HG02885 (cell line): ENCODE measurements around the gene OPCML.

Experiments used
- ATAC-seq: cut with Tn5 transposase; IDR thresholded peaks from one replicate; pipeline ENCODE4 v1.9.1; 2021; ENCODE audit warnings: mild to moderate bottlenecking; ENCODE audit not compliant: unreplicated experiment, poor library complexity

OPCML gene

DNA sequence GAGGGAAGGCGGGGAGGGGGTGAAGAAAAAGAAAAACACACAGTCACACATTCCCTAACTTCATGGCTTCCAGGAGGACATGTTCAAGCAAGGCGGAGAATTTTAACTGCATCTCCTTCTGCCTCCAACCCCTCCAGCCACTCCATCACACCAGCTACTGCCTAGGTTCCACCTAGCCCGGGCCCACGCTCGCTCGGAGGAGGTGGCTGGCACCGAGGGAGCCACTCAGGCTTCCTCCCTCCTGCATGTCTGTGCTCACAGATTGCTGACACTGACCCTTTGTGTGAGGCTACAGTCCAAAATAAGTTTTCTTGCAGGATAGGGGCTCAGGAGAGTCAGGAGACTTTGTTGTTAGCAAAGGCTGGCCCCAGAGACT lies 9.4 kb upstream of the OPCML start:
- no peak for ATAC-seq

DNA sequence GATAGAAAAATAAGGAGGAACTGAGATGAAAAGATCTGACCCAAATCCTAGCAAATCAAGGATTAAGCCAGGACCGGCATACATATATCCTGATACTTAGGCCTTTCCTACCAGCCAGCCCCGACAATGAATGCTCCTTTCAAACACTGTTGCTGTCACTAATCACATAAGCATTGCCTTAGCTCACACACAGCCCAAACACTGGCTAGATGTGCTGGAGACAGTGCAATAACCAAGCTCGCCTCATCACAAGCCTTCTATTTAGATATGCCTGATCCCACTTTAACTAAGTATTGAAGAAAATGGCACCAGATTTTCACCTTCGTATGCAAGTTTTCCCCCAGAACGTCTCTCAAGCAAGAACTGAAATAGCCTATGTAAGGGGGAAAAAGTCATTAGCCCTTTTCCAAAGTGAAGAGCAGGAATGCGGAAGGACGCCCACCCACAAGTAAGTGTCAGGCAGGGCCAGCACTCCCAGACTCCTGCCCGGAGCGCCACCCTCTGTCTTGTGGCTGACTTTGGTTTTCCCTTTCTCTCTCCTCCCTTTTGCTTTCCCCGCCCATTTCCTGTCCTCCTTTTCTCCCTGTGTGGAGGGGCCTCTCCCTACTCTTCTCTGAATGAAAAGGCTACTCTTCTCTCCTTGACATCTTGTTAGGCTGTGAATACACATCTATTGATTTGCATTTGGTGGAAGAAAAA lies 8.9 kb upstream of the OPCML start:
- no peak for ATAC-seq

- ATAC-seq, result no peak
These were observed 3.9 kb upstream of the OPCML start for GRCh38 chr11:133536198-133536597.

GRCh38 chr11:133533205-133533604 lies 904 bp upstream of the OPCML start:
- no peak for ATAC-seq

DNA sequence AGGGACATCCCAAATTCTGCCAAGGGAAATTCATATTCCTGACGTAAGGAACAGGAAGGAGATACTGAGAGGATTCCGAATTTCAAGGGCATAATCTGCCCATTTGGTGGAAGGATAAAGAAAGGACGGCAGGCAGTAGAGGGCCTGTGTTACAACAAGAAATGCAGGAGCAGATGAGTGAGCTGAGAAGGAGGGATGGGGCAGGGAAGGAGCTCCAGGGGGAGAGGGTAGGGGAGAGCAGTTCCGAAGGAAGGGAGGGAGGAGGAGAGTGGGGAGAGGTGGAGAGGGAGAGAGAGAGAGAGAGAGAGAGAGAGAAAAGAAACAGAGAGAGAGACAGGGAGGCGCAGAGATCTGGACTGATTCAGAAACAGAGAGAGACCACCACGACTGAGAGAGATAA lies 843 bp downstream of the OPCML start:
- no peak for ATAC-seq

DNA sequence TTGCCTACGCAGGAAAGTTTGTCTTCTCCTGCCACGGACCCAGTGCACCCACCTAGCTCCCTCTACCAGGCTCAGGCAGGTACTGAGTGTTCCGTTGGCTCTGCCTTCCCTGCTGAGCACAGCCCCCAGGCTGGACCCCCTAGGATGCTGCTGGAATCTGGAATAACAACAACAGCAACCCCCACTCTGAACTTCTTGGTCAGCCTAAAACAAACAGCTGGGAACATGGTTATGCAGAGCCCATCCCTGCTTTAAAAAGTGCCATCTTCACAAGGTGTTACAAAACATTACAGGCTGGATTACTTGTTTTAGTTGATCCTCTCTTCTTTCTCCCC lies 1.8 kb downstream of the OPCML start:
- no peak for ATAC-seq

GRCh38 chr11:133529807-133530500 lies 2.3 kb downstream of the OPCML start:
- ATAC-seq, result no peak

DNA sequence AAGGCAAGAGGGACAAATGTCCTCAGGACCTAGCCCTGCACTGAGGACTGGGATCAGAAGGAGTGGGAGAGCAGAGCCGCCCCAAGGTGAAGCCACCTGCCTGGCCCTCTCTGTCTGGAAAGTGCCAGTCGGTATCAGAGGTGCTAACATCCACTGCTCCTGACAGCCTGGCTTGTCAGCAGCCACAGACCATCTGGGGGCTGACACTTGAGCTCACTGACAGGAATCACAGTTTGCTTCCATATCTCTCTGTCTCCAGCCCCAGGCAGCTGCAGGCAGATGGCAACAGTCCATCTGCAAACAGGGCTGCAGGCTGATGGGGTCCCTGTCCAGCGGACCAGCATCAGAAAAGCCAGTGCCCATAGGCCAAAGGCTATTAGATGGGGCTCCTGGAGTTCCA lies 5.5 kb downstream of the OPCML start:
- ATAC-seq, result no peak

GRCh38 chr11:133525976-133526375 lies 6.3 kb downstream of the OPCML start:
- no peak for ATAC-seq

DNA sequence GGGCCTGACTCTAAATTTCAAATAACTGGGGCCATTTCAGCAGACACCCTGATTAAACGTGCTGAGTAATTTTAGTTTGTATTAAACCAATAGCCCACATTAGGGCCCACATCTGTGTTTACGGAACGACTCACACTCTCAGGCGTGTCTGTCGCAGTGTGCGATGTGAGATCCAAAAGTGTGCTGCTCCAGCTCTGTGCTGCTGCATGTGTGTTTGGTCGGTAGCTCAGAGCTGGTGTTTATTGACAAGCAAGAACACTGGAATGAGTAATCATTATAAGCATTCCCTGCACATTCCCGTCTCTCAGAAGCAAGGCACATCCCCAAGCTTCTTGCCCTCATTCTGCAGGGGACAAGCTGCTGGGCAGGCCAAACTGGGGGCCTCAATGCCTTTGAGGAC lies 7.8 kb downstream of the OPCML start:
- ATAC-seq, result no peak

- ATAC-seq, result no peak
These were observed 10.0 kb downstream of the OPCML start for GRCh38 chr11:133522344-133522743.

- ATAC-seq, result no peak
These were observed 10.8 kb downstream of the OPCML start for GRCh38 chr11:133521502-133521901.

DNA sequence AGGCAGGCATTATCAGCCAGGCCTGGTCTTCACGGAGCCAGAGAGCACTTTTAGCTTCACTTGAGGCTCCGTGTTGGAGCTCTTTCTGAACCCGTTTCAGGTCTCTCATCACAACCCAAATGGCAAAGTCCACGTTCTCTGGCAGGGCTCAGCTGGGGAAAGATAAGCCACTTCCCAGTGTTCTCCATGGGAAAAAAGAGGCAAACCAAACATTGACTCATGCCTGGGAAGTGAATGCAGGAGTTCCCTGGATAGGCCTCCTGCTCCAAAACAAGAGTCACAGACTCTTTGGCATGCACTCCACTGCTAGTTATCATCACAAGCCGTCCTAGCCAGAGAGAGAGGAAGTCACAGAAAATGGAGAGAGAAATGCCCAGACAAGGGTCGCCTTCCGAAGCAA lies 11.6 kb downstream of the OPCML start:
- ATAC-seq, result no peak

DNA sequence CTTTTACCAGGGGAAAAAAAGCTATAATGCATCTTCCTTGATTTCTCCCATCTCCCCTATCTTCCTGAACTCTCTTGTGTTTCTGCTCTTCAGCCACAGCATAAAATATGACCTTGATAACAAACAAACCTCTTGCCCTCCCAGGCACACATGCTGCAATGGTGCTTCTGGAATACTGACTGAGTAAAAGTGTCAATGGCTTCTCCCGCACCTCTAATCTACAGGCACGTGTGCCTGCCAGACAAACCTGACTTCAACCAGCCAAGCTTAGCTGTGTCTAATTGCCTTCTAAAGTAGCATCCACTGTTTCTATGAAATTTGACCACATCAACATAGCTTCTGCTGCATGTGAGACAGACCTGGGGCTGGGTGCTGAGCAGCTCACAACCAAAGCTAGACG lies 12.7 kb downstream of the OPCML start:
- no peak for ATAC-seq

DNA sequence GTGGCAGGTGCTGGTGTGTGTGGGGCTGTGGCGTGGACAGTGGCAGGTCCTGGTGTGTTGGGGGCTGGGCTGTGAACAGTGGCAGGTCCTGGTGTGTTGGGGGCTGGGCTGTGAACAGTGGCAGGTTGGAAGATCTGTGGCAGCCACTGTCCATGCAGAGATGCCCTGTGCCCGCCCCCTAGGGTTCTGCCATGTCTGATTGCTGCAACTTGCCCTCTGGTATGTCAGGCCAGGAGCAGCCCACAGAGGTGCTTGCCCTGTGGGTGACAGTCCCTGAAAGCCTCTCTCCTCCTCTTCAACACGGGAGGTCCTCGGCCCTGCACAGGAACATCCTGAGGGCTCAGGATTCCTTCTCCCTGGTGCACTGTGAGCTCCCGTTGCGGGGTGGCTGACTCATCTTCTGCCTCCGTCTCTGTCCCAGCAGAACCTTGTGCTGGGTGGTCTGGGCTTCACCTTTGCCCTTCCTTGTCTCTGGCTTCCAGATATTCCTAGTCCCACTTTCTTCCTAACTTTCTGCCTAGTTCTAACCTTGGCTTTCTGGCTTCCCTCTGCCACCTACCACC lies 13.5 kb downstream of the OPCML start:
- no peak for ATAC-seq

DNA sequence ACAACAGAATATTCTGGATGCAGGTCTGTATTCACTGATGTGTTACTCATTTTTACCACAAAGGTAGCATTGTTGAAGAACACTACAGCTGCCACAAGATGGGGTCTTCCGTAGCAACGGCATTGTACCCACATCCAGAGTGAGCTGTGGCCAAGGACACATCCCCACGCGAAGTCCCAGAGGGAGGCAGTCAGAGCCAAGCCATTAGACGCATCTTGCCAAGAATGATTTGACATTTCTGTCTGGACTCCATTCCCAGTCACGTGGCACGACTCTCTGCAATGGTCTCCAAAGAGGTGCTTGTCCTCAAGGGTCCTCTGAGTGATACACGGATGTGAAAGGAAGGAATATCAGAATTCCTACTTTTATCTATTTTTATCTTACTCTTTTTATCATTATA lies 15.5 kb downstream of the OPCML start:
- no peak for ATAC-seq

DNA sequence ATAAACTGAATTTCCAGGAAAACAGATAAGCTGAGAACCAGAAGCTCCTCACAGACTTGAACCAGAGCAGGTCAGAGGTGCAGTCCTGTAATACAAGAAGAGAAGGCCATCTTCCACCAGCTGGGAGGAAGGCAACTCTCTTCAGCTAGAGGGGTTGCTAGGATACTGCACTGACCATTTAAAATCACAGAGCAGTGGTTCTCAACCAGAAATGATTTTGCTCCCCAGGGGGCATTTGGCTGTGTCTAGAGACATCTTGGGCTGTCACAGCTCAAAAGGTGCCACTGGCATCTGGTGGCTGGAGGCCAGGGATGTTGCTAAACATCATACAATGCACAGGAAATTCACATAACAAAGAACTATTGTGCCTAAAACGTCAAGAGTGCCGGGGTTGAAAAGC lies 17.2 kb downstream of the OPCML start:
- ATAC-seq, result no peak

GRCh38 chr11:133509924-133510697 lies 22.2 kb downstream of the OPCML start:
- no peak for ATAC-seq

DNA sequence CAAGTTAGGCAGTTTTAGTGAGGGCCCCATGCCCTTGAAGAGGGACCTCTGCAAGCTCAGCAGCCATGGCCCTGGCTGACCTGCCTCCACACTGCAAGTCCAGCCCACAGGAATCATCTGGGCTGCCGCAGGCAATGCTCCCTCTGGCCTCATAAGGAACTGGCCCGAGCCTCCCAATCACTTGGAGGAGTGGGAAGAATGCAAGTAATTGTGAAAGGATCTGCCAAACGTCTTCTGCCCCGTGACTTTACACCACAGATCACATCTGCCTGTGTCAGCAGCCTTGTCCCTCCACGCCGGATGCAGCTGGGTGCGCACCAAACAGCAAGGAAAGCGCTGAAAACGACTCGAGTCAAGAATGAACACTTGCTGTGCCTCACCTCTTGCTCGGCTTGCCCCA lies 23.8 kb downstream of the OPCML start:
- no peak for ATAC-seq

DNA sequence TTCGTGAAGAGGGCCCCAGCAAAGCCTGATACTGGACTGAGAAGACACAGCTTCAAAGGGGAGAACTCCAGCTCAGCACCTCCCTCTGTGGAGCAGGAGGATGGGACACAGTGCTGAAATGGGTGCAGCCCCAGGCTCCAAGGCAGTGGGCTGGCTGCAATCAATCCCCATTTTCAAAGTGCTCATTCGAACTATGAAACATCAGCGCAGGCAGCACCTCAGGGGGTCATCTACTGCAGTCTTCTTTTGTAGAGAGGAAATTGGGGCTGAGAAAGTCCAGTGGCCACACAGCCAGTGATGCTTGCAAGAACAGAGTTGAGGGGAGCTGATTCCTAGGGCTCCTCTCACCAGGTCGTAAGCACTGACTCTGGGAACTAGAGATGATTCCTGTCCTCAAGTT lies 25.1 kb downstream of the OPCML start:
- no peak for ATAC-seq

GRCh38 chr11:133506551-133507094 lies 25.7 kb downstream of the OPCML start:
- no peak for ATAC-seq
